ENCODE data around the gene CATSPER3. TPM values are rescaled to one million over a fixed set of nuclear protein-coding genes. Genes with fewer than 3 reads are reported as not detected.
A peak's percentile ranks its signal among the peaks of the same experiment; 100 is the strongest.

The CATSPER3 gene
- total RNA-seq, 1 experiment from 2014 or later: 0.50 TPM

- no peak overlapping the region for H3K23ac ChIP-seq (ENCODE audit: insufficient read length, low read depth, low read length)
- H3K14ac ChIP-seq (ENCODE audit: insufficient read depth, low read length): no peak overlapping the region
- H3K56ac ChIP-seq (ENCODE audit: insufficient read length, low read depth, low read length): no peak overlapping the region
- no peaks in the 10 kb centered on the region for H3K9me3 ChIP-seq (ENCODE audit: control insufficient read depth, low read depth, low read length)
- H2AFZ ChIP-seq (ENCODE audit: low read length): no peak overlapping the region
- H3K27me3 Mint-ChIP-seq (ENCODE audit: low read depth): peaks cover 67% of the 10 kb centered on the region
- DNase-seq: peak; percentile 26
- no peaks in the 10 kb centered on the region for H3K79me2 ChIP-seq (ENCODE audit: insufficient read depth, low read length)
- H3K4ac ChIP-seq (ENCODE audit: low read depth, low read length): no peak overlapping the region
- no peak overlapping the region for H4K91ac ChIP-seq (ENCODE audit: insufficient read length, low read depth, low read length)
- WGBS (ENCODE audit: extremely low coverage, insufficient read length, low lambda C conversion rate): no CpG with 5 or more reads among the region's 11 CpGs
- no peak overlapping the region for H2BK5ac ChIP-seq (ENCODE audit: insufficient read length, low read length)
- H3K9me3 Mint-ChIP-seq: no peaks in the 10 kb centered on the region
- H4K5ac ChIP-seq (ENCODE audit: insufficient read length, low read depth, low read length): no peak overlapping the region
- no peak overlapping the region for H3K4me2 ChIP-seq (ENCODE audit: insufficient read depth, insufficient read length, low read length)
- no peak overlapping the region for H4K8ac ChIP-seq (replicated peaks; ENCODE audit: insufficient read length, low read depth, low read length)
- H3K23me2 ChIP-seq (ENCODE audit: insufficient read length, low read depth, low read length, poor library complexity, severe bottlenecking): no peaks in the 10 kb centered on the region
- no peaks in the 10 kb centered on the region for H3K36me3 Mint-ChIP-seq (ENCODE audit: insufficient read depth in 1 of 3, low read depth in 3 of 3)
- no peak for TF ChIP-seq CTCF (conservative IDR thresholded peaks at IDR 0.05)
- no peaks in the 10 kb centered on the region for H4K20me1 ChIP-seq (ENCODE audit: control insufficient read depth, insufficient read depth, insufficient read length)
- no peak overlapping the region for H3K18ac ChIP-seq (ENCODE audit: insufficient read length, low read depth, low read length)
- no peaks in the 10 kb centered on the region for H3K4me1 ChIP-seq (ENCODE audit: insufficient read depth, low read length)
- H3K79me1 ChIP-seq (ENCODE audit: insufficient read depth, low read depth, low read length, poor library complexity, severe bottlenecking): no peaks in the 10 kb centered on the region
- no peak overlapping the region for H2BK120ac ChIP-seq (ENCODE audit: low read depth, low read length, poor library complexity, severe bottlenecking)
- no peak overlapping the region for H2AK5ac ChIP-seq (ENCODE audit: insufficient read length, low read length)
- H3K27me3 ChIP-seq (ENCODE audit: insufficient read depth, low read length): no peaks in the 10 kb centered on the region
- H3T11ph ChIP-seq (ENCODE audit: low read length): no peak overlapping the region
- H2BK15ac ChIP-seq (ENCODE audit: low read depth, low read length): no peak overlapping the region
- peaks cover 3% of the 10 kb centered on the region in 2 experiments; a peak in 2 of 4 replicates for H3K4me1 Mint-ChIP-seq
- H3K27ac Mint-ChIP-seq: no peak overlapping the region
- H2BK12ac ChIP-seq (ENCODE audit: insufficient read length, low read depth, low read length): no peak overlapping the region
- H3K27ac ChIP-seq (ENCODE audit: insufficient read length, low read depth, low read length): no peak overlapping the region
- no peak overlapping the region for H3K4me3 Mint-ChIP-seq
- H2BK20ac ChIP-seq (ENCODE audit: low read depth, low read length, poor library complexity, severe bottlenecking): no peak overlapping the region
- H3K9ac ChIP-seq (ENCODE audit: extremely low read depth, insufficient read length, low read length): no peak overlapping the region
Observed at GRCh38 chr5:135016861-135017290, 49.2 kb downstream of the CATSPER3 start.

Data from H9 (cell line).